Left hindlimb (tissue), 1 donor: Measurements from ENCODE around the gene MED27.

Source experiments
- DNase-seq: peaks from one replicate; pipeline ENCODE4 v3.0.0-alpha.2; 2018

MED27 gene

DNA sequence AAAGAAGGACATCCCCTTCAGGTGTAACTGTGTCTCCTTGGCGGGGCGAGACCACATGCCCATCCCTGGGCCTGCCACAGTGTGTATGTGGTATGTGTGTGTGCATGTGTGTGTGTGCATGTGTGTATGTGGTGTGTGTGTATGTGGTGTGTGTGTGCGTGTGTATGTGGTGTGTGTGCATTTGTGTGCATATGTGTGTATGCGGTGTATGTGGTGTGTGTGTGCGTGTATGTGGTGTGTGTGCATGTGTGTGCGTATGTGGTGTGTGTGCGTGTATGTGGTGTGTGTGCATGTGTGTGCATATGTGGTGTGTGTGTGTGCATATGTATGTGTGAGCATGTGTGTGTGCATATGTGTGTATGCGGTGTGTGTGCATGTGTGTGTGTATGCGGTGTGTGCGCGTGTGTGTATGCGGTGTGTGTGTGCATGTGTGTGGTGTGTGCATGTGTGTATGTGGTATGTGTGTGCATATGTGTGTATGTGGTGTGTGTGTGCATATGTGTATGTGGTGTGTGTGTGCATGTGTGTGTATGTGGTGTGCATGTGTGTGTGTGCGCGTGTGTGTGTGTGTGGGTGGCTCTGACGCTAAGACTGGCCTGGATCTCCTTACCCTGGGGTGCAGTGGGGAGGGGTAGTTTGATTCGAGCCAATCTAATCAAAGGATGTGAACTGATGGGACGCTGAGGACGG, 231.9 kb downstream of the MED27 start:
- DNase-seq, result no peak

DNA sequence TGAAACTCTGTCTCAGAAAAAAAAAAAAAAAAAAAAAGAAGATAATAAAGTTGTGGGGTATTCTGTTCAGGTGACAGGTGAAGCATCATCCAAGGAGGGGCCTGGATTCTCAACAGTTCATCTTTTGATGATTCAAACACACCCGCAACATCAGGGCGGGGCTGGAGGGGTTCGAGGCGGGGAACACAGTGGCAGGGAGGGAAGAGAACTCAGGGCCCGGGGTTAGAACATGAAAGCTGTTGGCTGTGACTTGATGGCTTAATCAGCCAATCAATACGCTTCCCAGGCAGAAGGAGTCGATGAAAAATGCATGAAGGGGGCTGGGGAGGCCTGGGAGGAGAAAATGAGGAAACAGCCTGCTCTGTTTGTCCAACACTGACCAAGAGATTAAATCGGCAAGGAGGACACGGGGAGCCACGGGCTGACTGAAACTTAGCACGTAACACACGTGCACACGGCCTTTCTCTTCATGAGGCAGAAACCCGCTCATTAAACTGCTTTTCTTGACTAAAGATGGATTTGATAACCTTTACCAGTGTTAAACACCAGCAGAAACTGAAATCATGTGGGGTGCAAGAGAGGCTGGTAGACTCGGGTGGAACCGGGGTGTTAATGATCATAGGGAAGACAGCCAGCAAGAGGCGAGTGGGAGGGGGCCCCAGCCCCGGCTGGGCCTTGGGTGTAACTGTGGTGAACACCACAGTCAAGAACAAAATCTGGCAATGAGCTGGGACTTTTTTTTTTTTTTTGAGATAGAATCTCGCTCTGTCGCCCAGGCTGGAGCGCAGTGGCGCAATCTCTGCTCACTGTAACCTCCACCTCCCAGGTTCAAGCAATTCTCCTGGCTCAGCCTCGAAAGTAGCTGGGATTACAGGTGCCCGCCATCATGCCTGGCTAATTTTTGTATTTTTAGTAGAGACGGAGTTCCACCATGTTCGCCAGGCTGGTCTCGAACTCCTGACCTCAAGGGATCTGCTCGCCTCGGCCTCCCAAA, 234.1 kb downstream of the MED27 start:
- DNase-seq, result no peak

DNA sequence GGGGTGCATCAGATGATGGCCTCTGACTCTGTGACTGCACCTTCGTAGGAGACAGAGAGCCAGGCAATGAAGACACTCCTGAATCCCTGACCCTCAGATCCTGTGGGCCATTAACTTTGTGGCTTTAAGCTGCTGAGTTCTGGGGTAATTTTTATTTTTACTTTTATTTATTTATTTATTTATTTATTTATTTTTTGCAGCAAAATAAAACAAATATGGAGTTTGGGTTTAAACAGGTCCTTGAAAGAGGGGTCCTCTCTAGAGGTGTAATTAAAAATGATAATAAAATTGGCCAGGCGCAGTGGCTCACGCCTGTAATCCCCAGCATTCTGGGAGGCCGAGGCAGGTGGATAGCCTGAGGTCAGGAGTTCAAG, 234.9 kb downstream of the MED27 start:
- DNase-seq, result no peak

DNA sequence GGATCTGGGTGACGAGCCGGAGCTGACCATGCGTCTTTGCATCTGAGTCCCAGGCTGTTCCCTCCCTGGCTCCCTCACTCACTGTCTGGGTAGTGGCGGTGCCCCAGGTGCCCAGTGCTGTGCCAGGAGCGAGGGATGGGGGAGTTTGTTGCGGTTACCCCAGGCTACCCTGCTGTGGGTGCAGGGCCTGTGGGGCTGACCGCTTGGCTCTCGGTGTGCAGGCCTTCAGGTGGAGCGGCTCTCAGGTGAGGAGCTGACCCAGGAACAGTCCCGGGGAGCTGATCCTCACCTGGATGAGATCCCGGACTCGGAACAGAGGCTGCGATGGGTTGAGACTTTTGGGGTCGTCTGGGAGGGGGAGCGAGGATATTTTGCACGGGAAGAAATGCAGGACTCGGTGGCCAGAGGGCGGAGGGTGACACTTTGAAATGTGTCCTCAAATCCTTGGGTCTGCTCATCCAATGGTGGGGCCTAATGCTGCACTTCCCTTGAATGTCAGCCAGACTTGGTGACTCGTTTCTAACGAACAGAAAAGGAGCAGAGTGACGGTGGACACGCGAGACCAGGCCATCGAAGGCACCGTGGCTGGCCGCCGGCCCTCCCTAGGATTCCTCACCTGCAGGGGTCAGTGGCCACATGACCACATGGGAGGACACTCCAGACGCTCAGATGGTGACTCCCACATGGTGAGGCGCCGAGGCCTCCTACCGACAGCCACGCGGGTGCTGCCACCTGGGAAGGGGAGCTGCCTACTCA, 235.5 kb downstream of the MED27 start:
- DNase-seq, result no peak

DNA sequence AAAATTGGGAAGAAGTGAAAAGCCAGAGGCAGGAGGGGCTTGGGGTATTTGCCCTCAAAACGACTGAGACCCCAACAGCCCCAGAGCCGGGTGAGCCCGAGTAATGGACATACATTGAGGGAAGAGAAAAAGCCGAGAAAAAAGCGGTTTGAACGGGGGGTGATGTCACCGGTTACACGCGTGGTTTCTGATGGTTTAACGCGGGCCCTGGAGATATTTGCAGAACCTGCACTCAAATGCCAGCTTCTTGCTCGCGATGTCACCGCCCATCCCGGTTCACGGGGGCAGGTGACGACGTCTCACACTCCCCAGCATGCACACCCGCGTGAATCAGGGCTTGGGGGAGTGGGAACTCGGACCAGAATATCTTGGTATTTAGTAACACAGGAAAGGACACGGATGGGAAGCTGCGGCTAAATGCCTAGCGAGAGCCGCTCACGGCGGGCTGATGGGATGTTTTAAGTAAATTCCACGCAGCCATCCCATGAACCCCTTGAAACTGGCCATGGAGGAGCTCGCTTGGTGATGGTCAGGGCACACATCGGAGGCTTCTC, 237.8 kb downstream of the MED27 start:
- DNase-seq, result no peak

DNA sequence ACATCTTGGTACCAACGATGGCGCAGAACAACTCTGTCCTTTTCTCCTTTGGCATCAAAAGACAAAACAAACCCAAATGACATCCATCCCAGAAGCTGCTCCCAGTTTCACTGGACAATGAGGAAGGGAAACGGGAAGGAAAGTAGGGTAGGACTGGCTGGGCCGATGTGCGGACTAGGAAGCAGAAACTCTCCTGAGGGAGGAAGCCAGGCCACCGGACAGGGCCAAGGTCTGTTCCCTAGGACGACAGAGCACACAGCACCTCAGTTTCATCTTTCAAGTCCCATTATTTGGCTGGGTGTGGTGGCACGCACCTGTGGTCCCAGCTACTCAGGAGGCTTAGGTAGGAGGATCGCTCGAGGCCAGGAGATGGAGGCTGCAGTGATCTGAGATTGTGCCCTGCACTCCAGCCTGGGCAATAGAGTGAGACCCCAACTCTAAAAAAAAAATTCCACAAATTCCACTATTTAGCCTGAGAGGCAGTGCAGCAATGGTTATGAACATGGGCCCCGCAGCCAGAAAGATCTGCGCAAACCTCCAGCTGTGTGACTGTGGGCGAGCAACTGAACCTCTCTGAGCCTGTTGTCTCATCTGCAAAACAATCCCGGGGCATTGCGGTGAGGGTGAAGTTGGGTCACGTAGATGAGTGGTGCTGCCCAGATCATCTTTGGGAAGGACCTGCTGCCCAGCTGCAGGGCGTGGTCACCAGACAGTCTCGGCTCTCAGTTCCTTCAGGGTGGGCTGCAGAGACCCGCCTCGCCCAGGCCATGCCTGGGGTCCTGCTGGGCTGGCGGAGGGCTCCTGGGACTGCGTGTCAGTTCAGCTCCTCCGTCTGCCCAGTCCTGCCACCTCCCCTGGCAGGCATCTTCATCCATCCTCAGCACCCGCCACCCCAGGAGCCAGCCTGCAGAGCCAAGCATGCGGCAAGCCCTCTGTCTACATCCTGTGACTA, 238.6 kb downstream of the MED27 start:
- no peak for DNase-seq

DNA sequence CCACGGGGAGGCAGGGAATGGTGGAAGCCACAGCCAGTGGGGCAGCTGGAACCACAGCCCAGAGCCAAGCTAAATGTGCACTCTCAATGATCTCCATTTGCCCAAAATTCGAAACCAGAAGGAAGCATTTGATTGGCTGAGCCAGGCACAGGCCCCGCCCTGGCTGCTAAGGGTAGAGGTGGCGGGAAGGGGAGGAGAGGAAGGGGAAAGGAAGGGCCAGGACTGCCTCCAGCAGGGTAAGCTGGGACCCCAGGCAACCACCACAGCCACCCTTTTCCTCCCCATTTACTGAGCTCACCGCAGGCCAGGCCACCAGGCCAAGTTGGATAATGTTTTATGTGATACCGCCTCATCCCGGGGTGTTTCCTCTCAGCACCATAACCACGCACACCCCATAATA, 239.4 kb downstream of the MED27 start:
- DNase-seq, result no peak

DNA sequence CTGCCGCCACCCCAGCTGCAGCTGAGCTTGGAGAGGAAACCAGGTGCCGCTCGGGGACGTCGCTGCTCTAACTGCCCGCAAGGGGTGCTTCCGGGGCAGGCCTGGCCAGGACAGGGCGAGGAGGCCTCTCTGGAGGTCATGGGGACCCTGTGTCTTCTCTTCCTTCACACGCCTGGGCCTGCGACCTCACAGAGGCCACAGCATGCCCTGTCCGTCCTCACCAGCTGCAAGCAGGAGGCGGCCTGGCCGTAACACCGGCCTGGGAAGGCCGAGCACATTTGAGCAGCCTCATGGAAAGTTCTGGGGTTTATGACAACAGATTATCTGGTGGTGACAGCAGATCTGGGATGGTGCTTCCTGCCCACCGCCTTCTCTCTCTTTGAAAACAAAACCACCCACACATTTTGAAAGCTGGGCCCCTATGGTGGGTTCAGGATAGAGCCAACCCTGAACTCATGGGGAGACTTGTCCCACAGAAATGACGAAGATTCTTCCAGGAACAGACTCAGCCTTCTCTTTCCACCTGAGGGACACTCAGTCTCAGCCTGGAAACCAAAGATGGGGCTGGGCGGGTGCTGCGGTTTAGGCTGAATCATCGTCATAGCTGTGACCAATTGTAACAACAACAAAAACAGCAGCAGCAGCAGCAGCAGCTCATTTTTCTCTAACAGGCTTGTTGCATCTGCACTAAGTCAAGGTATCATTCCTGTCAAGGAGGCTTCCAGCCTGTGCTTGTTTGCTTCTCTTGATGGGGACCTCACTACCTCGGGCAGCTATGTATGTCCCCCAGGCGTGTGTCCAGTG, 240.2 kb downstream of the MED27 start:
- no peak for DNase-seq

DNA sequence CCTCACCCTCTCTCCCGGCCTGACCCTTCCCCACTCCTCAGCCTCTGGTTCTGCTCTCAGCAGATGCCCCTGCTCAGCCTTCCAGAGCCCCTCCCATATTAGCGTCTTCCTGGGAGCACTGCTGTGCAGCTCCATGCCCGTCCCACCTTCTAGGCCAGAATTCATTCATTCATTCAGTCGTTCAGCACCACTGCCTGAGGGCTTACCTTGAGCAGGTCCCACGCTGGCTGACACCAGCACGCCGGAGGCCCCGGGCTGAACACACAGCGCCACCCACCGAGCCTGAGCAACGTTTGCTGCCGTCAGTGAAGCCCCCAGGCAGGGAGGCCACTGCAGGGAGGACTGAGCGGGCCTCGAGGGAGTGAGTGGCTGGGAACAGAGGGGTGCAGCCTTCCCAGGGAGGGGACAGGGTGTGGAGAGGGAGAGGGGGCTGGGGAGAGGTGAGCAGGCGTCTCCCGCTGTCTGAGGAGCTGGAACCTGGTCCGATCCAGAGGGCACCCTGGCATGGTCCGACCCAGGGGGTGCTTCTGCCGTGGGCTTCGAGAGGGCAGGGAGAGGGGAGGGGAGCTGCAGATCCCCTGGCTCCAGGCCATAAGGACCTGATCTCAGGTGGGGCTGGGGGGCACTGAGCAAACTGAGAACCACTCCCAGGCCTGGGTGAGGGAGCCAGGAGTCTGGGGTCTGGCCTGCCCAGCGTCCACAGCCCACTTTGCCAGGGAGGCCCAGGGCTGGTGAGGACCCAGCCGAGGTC, 241.0 kb downstream of the MED27 start:
- no peak for DNase-seq

DNA sequence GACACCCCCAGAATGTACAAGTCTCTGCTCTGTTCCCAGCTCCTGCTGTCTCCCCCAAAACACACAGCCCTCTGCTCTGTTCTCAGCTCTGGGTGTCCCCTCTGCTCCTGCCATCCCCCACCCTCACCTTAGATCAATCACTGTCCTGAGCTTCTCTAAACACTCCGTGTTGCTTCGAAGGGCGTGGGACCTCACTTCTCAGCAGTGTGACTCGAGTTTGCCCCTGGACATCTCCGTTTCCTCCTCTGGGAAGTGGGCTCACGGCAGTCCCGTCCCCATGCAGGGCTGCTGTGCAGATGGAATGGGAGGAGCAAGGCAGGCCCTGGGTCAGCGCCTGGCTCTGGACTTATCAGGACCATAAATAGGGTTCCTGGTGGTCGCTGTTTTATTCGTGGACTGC, 241.8 kb downstream of the MED27 start:
- no peak for DNase-seq

DNA sequence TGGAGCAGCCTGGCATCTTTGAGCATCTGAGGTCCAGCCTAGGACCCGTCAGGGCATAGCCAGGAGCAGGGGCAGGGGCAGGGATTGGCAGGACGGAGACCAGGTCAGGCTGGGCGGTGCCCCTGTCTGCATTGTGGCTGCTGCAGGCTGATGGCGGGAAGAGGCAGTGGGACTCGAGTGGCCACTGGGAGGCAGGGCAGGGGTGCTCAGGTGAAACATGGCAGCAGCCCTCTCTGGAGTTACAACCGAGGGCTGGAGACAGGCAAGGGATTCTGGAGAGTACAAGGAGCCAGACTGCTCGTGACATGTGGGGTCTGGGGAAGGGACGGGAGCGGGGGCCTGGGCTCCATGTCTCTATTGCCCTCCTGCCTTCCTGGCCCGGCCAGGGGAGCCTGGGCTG, 242.4 kb downstream of the MED27 start:
- no peak for DNase-seq

DNA sequence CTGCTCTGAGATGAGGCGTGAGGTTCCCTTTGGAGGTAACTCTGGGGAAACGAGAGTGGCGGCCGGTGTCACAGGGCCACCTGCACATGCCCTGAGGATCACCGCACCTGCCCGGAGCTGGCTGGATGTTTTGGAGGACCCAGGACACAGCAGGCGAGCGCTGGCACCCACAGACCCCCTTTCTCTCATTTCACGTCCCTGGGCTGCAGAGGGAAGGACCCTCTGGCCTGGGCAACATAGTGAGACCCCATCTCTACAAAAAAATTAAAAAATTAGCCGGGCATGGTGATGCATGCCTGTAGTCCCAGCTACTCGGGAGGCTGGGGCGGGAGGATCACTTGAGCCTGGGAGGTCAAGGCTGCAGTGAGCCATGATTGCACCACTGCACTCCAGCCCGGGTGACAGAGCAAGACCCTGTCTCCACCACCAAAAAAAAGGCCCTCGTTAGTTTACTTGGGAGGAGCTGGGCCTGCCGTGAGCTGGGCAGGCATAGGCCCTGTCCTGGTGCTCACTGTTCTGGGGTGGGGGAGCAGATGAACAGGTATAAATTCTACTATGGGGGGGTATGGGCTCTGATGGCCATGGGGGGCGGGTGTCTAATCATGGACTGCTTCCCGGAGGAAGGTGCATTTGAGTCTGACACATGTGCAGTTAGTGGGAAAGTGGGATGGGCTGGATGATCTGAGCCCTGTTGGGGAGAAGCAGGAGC, 242.9 kb downstream of the MED27 start:
- DNase-seq, result no peak

DNA sequence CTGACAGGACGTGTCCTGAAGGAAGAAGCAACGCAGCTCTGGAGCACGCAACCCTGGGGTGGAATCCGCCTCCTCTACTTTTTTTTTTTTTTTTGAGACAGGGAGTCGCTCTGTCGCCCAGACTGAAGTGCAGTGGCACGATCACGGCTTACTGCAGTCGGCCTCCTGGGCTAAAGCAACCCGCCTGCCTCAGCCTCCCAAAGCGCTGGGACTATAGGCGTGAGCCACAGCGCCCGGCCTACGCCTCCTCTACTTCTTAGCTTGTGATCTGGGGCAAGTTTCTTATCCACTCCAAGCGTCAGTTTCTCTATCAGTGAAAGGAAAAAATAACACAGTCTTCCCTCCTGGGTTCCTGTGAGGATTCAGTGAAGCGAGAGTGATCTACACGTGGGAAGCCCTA, 243.6 kb downstream of the MED27 start:
- DNase-seq, result no peak

DNA sequence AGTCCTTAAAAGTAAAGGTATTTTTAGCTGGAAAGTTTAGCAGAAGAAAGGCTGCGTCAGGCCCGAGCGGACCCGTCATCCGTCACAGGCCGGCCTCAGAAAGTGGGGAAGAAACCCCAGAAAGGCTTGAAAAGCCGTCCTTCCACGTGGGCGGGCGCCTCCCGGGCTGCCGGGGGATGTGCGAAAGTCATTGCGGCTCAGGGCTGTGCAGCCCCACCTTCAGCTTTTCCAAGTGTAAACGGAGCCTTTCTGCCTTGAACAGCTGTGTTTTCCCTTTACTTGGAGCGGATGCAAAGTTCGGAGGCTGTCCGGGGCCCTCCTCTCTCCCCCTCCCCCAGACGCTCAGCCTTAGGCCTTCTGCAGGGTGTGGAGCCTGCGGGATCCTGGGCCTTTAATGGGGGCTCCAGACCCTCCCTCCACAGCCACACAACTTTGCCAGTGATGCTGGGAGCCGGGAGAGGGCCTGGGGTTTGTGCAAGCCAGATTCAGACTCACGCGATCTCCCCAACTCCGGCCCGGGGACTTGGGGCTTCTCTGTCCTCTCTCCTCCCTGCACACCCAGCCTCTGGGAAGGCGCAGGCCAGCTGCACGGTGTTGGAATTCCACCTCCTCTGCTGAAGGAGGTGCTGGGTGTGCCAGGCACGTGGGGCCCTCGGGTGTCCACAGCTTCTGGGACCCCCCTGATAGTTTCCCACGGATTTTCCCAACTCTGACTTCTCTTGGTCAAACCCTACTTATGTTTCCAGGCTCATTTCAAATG, 244.3 kb downstream of the MED27 start:
- peak; percentile 79 for DNase-seq

DNA sequence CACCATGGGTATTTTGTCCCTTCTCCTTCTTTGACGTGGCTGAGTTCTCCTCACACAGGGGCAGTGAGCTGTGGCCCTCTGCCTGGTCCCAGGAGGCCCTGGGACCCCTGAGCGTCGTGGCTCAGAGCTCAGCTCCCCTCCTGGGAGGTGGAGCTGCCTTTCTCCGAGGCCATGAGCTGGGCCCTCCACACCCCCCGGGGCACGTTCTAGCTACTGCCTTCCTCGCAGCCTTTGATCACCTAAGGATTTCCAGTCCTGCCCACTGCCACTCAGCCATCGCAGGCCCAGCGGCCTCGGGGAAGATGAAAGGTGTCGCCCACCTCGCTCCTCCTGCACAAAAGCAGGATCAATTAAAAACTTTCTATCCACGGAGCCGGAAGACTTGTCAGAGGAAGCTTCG, 244.9 kb downstream of the MED27 start:
- no peak for DNase-seq

DNA sequence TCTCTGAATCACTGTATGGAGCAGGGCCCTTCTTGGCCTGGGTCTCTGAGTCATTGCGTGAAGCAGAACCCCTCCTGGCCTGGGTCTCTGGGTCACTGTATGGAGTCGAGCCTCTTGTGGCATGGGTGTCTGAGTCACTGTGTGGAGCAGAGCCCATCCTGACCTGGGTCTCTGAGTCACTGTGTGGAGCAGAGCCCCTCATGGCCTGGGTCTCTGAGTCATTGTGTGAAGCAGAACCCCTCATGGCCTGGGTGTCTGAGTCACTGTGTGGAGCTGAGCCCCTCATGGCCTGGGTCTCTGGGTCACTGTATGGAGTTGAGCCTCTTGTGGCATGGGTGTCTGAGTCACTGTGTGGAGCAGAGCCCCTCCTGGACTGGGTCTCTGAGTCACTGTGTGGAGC, 245.8 kb downstream of the MED27 start:
- DNase-seq, result no peak

DNA sequence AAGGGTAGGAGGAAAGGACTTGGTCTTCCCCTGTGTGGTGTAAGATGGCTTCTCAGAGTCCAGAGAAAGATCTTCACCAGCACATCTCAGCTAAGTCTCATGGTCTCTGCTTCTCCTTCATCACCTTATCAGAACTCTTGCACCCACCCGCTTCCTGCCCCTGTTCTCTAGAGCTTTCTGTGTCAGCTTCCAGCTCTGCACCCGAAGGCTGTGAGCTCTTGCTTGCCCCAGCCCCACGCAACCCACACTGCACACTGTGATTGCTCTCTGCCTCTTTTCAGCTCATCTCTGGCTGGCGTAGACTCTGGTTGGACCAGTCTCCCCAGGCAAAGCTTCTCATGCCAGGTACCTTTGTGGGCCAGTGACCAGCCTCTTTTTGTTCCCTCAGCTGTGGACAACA, 246.6 kb downstream of the MED27 start:
- no peak for DNase-seq

DNA sequence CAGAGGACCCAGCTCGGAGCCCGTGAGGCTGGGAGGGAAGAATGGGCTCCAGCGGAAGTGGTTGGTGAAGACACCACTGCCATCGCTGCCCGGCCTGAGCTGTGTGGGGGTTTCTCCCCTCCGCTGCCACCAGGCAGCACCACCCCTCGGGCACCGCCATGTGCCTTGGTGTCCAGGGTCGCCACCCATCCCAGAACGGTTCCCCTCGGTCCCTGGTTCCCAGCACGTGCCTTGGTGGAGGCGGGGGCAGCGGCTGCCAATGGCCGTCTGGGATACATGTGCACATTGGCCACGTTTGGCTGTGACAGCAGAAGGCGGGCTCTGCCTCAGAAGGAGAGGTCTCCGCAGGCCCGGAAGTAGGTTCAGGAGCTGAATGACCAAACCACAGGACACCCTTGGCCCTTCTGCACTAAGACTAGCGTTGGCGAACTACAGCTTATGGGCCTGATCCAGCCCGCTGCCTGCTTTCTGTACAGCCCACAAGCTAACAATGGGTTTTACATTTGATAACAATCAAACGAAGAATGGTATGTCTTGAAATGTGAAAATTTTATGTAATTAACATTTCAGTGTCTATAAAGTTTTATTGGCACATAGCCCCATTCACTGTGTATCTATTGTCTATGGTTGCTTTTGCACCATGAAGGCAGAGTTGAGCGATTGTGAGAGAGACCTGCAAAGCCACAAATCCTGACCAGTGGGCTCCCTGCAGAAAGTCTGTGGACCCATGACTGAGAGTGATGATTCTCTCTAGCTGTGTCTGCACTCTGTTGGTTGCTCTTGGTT, 248.1 kb downstream of the MED27 start:
- DNase-seq, result no peak
